OCI-LY7 (cell line): ENCODE results near the gene GPHN. TPM values are rescaled to one million over a fixed set of nuclear protein-coding genes. Genes with fewer than 3 reads are reported as not detected.

Source experiments
- BruUV-seq: library from RNA; stranded (reverse); fragments of 400-500 nt; replicated peaks from 2 replicates; lab custom pipeline; 2021; lab: Mats Ljungman, UMichigan
- CTCF ChIA-PET: fragments of 300-600 bp; sonication (Branson Sonifier 250); formaldehyde crosslinking; loops from one replicate; lab custom pipeline; 2022; ENCODE audit warnings: antibody characterized with exemption; ENCODE audit not compliant: unreplicated experiment; lab: Charles Lee
- POLR2A ChIA-PET: fragments of 300-600 bp; sonication (Branson Sonifier 250); formaldehyde crosslinking; loops from one replicate; lab custom pipeline; 2022; ENCODE audit warnings: antibody characterized with exemption; lab: Charles Lee
- DNase-seq: peaks from one replicate; pipeline ENCODE4 v3.0.0-alpha.2; 2015; ENCODE audit warnings: low spot score
- H2AFZ ChIP-seq: fragments of 200-600 bp; sonication (generic), shearing (Covaris generic); 2 replicates; pipeline ENCODE4 v1.6.1; 2014; ENCODE audit warnings: mild to moderate bottlenecking, antibody characterized with exemption, low read length, moderate library complexity
- H3K27ac ChIP-seq: fragments of 200-600 bp; sonication (generic); 2 replicates; pipeline ENCODE4 v1.5.1; 2014; ENCODE audit warnings: mixed run types, low read depth, mild to moderate bottlenecking, moderate library complexity, low read length, inconsistent platforms; ENCODE audit not compliant: poor library complexity, severe bottlenecking
- H3K36me3 ChIP-seq: fragments of 200-600 bp; sonication (generic); 2 replicates; pipeline ENCODE4 v1.6.1; 2014; ENCODE audit warnings: mild to moderate bottlenecking, antibody characterized with exemption, low read length, moderate library complexity, mixed read lengths; ENCODE audit not compliant: insufficient read depth
- H3K4me1 ChIP-seq: fragments of 200-600 bp; sonication (generic); 2 replicates; pipeline ENCODE4 v1.5.1; 2014; ENCODE audit warnings: mild to moderate bottlenecking, low read length; ENCODE audit not compliant: insufficient read depth, poor library complexity, severe bottlenecking
- H3K4me2 ChIP-seq: fragments of 200-600 bp; sonication (generic); 2 replicates; pipeline ENCODE4 v1.6.1; 2014; ENCODE audit warnings: mild to moderate bottlenecking, low read length
- H3K4me3 ChIP-seq: fragments of 200-600 bp; sonication (generic); 2 replicates; pipeline ENCODE4 v1.5.1; 2014; ENCODE audit warnings: mild to moderate bottlenecking, low read depth, low read length; ENCODE audit not compliant: poor library complexity, severe bottlenecking
- H3K79me2 ChIP-seq: fragments of 200-600 bp; sonication (generic); 2 replicates; pipeline ENCODE4 v1.6.1; 2016; ENCODE audit warnings: low read depth, mild to moderate bottlenecking, low read length, moderate library complexity, mixed read lengths; ENCODE audit not compliant: insufficient read depth
- H3K9me2 ChIP-seq: fragments of 200-600 bp; sonication (generic); 2 replicates; pipeline ENCODE4 v1.6.1; 2016; ENCODE audit warnings: mild to moderate bottlenecking, low read length, mixed read lengths; ENCODE audit not compliant: insufficient read depth
- H3K9me3 ChIP-seq: fragments of 200-600 bp; sonication (generic); 2 replicates; pipeline ENCODE4 v1.6.1; 2014; ENCODE audit warnings: mild to moderate bottlenecking, mixed run types, low read length, mixed read lengths
- H4K20me1 ChIP-seq: fragments of 200-600 bp; sonication (generic); 2 replicates; pipeline ENCODE4 v1.6.1; 2014; ENCODE audit warnings: mild to moderate bottlenecking, antibody characterized with exemption, low read length, moderate library complexity, mixed read lengths; ENCODE audit not compliant: insufficient read depth
- CTCF ChIP-seq: fragments of 200-600 bp; sonication (generic); conservative IDR thresholded peaks from 2 replicates; pipeline ENCODE4 v1.5.1; 2014; ENCODE audit warnings: mild to moderate bottlenecking, antibody characterized with exemption, low read length, moderate library complexity, mixed read lengths
- EZH2phosphoT487 ChIP-seq: fragments of 200-600 bp; sonication (generic); IDR thresholded peaks from 2 replicates; pipeline ENCODE4 v1.6.1; 2018; ENCODE audit warnings: low read depth, borderline replicate concordance, mild to moderate bottlenecking, mixed run types, antibody characterized with exemption, low read length, moderate library complexity, mixed read lengths
- intact Hi-C: fragments of 100-400 bp; cut with micrococcal nuclease; formaldehyde crosslinking; loops from one replicate; pipeline ENCODE4 v1.10.0; 2022; ENCODE audit not compliant: unreplicated experiment
- total RNA-seq, 2 experiments: library from RNA; depleted of rRNA in 1 of 2; stranded (reverse); fragments of >200 nt in 1 of 2; shearing (Covaris generic) in 1 of 2; gene quantifications; 2 replicates each; pipeline ENCODE4 v1.2.3, GENCODE V29; 2014 to 2022

The GPHN gene
- total RNA-seq, 2 experiments from 2014 or later, result not detected

- Histone ChIP-seq H3K4me1 (no peaks in the 10 kb centered on the region), H3K4me2 (no peak overlapping the region), H3K79me2 (no peaks in the 10 kb centered on the region), H3K4me3 (no peak overlapping the region), H4K20me1 (no peaks in the 10 kb centered on the region), H3K9me2 (no peaks in the 10 kb centered on the region), H2AFZ (no peak overlapping the region), H3K36me3 (no peaks in the 10 kb centered on the region), H3K27ac (no peak overlapping the region), H3K9me3 (no peaks in the 10 kb centered on the region)
- POLR2A ChIA-PET, result interaction anchor here (0.6 kb wide), 1 partner anchor 86 kb away, joined by 3 read pairs; no protein-coding TSS in a partner anchor
- intact Hi-C loops, result no loop called here
- DNase-seq, result no peak
- TF ChIP-seq CTCF (no peak), EZH2phosphoT487 (no peak)
- CTCF ChIA-PET, result no interaction called here
- BruUV-seq, result no TSS peak
These were observed 679.9 kb downstream of the GPHN start for GRCh38 chr14:67187826-67188225.

- intact Hi-C loops, result no loop called here
- Histone ChIP-seq H3K4me2 (no peak overlapping the region), H2AFZ (no peak overlapping the region), H3K4me1 (no peaks in the 10 kb centered on the region), H3K27ac (no peak overlapping the region), H3K9me3 (no peaks in the 10 kb centered on the region), H3K36me3 (no peaks in the 10 kb centered on the region), H4K20me1 (no peaks in the 10 kb centered on the region), H3K9me2 (no peaks in the 10 kb centered on the region), H3K4me3 (no peak overlapping the region), H3K79me2 (no peaks in the 10 kb centered on the region)
- ChIA-PET POLR2A (no interaction called here), CTCF (no interaction called here)
- BruUV-seq, result no TSS peak
- no peak for DNase-seq
- TF ChIP-seq EZH2phosphoT487, result no peak
- TF ChIP-seq CTCF, result no peak
These were observed 680.4 kb downstream of the GPHN start for GRCh38 chr14:67188326-67188725.

GRCh38 chr14:67191768-67192290, 683.9 kb downstream of the GPHN start:
- Histone ChIP-seq H3K9me2 (no peaks in the 10 kb centered on the region), H3K27ac (no peak overlapping the region), H3K4me1 (no peaks in the 10 kb centered on the region), H3K79me2 (no peaks in the 10 kb centered on the region), H3K4me2 (no peak overlapping the region), H3K4me3 (no peak overlapping the region), H2AFZ (no peak overlapping the region), H3K36me3 (no peaks in the 10 kb centered on the region), H3K9me3 (no peaks in the 10 kb centered on the region), H4K20me1 (no peaks in the 10 kb centered on the region)
- ChIA-PET POLR2A (interaction anchor here (0.5 to 0.6 kb wide), 3 partner anchors 20 to 99 kb away, joined by 3 to 4 read pairs (median 3); no protein-coding TSS in a partner anchor), CTCF (no interaction called here)
- TF ChIP-seq EZH2phosphoT487 (no peak), CTCF (no peak)
- no TSS peak for BruUV-seq
- no peak for DNase-seq
- intact Hi-C loops, result no loop called here
